Heart right ventricle (tissue), 16 donors: ENCODE measurements around the gene DEXI. TPM values are rescaled to one million over a fixed set of nuclear protein-coding genes. Genes with fewer than 3 reads are reported as not detected.

Experiments used
- ATAC-seq, 8 donors: fragments of 200-7000 bp; cut with Tn5 transposase; one replicate each; pipeline ENCODE4 v1.9.1; 2020; ENCODE audit warnings: mild to moderate bottlenecking in 8 of 8, moderate library complexity in 8 of 8, moderate number of reproducible peaks in 1 of 8
- DNase-seq, 2 donors: peaks; one replicate each; pipeline ENCODE4 v3.0.0-alpha.2; 2020
- H3K27ac ChIP-seq, 10 donors: fragments of 200-600 bp; sonication (generic) in 2 of 10; one replicate each; pipeline versions ENCODE4 v1.5.0 to v1.8.0; 2020 to 2022; ENCODE audit warnings: mild to moderate bottlenecking in 3 of 10
- H3K27me3 ChIP-seq, 7 donors: fragments of 200-600 bp; one replicate each; pipeline ENCODE4 v1.8.0; 2021 to 2022; ENCODE audit warnings: mild to moderate bottlenecking in 2 of 7
- H3K36me3 ChIP-seq, 9 donors: fragments of 200-600 bp; sonication (generic) in 1 of 9; one replicate each; pipeline versions ENCODE4 v1.5.0 to v1.8.0; 2020 to 2022; ENCODE audit warnings: mild to moderate bottlenecking in 2 of 9
- H3K4me1 ChIP-seq, 9 donors: fragments of 200-600 bp; sonication (generic) in 1 of 9; one replicate each; pipeline versions ENCODE4 v1.5.0 to v1.8.0; 2020 to 2022; ENCODE audit warnings: mild to moderate bottlenecking in 4 of 9
- H3K4me3 ChIP-seq, 10 donors: fragments of 200-600 bp; sonication (generic) in 2 of 10; one replicate each; pipeline versions ENCODE4 v1.5.0 to v1.8.0; 2020 to 2022; ENCODE audit warnings: mild to moderate bottlenecking in 7 of 10, moderate library complexity in 2 of 10
- H3K9me3 ChIP-seq, 11 donors: fragments of 200-600 bp in 10 of 11; sonication (generic) in 2 of 11; one replicate each; pipeline versions ENCODE4 v1.5.0 to v1.8.0; 2013 to 2022; ENCODE audit warnings: mild to moderate bottlenecking in 2 of 11, control low read depth in 1 of 11, moderate library complexity in 1 of 11
- WGBS, 2 donors: extraction: QIAGEN DNeasy Blood & Tissue Kit; methylation state at CpG; one replicate each; pipeline ENCODE4 v1.1.7; 2013; ENCODE audit warnings: inconsistent platforms in 1 of 2; 5-methylcytosine and 5-hydroxymethylcytosine counted together
- intact Hi-C, 10 donors: fragments of 100-400 bp; cut with DNase I; formaldehyde crosslinking; loops; one replicate each; pipeline versions ENCODE4 v1.11.1 to v1.14.2; 2022
- polyA plus RNA-seq, 2 donors: library from polyadenylated mRNA; stranded (reverse); fragments of 200-250 nt; gene quantifications; one replicate each; pipeline ENCODE4 v1.2.3, GENCODE V29; 2013
- total RNA-seq, 10 donors: library from RNA; stranded (reverse); fragmentation: NEBNext Ultra II Directional in 3 of 10; extraction: Animal tissue kit (Norgen Biotek cat#: 25700) in 3 of 10; gene quantifications; one replicate each; pipeline versions ENCODE4 v1.2.1 to v1.2.4, GENCODE V29; 2021 to 2023
- TF ChIP-seq, protein P1 (sequence below), 9 donors: fragments of 200-600 bp; sonication (generic) in 2 of 9; IDR thresholded peaks; one replicate each; pipeline versions ENCODE4 v1.5.0 to v1.8.0; 2021 to 2022; ENCODE audit warnings: antibody characterized with exemption in 9 of 9, mild to moderate bottlenecking in 5 of 9, moderate library complexity in 1 of 9
- donor health status: Arrhythmogenic right ventricular cardiomyopathy.
- donor health status: ischemic (EF 13 %, LVEDD 7.1; RV severe dilation, severe dysfunction).
- donor health status: healthy with polysubstance abuse.
- donor health status: DM: no; HTN: yes; CAD: no.
- donor health status: DM: no; HTN: no; CAD: no.
- donor health status: ischemic (EF 25% LVEDD 6.9; RV normal size, moderate dysfunction).
- donor health status: ischemic (EF 25% LVEDD 5.7; RV mildly dilated, moderate dysfunction).
- donor health status: healthy.
- donor health status: DM: yes; HTN: yes; CAD: no.
- donor health status: Ischemic cardiomyopathy.
- donor health status: ischemic (EF 35%, LVEDD 5.7; RV mildly dilated, moderate dysfunction).
- donor health status: nonischemic (EF 11% LVEDD 7.7; RV severe dilation, severe dysfunction).
- donor health status: DM: yes; HTN: yes; CAD: no.
- donor health status: PGD.
- donor health status: ischemic (EF 29% LVEDD 5.4; RV normal size, mild dysfunction).
- donor health status: nonischemic (EF 23%, LVEDD 6.1; RV moderate dilation, normal function).

Gene DEXI
- total and polyA plus RNA-seq, 12 donors = 68.8 to 109 (median 88.5) TPM

DNA sequence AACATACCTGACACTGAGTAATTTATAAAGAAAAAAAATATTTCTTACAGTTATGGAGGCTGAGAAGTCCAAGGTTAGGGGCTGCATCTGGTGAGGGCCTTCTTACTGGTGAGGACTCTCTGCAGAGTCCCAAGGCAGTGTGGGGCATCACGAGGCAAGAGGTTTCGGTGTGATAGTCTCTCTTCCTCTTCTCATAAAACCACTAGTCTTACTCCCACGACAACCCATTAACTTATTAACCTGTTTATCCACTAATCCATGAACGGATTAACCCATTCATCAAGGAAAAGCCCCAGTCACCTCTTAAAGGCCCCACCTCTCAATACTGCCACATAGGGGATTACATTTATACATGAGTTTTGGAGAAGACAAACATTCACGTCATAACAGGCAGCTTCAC is 45.1 kb downstream of the DEXI start:
- 69 to 83% methylated on average over 5 of the region's 5 CpGs for WGBS, 2 donors
- DNase-seq (no peak), ATAC-seq (no peak)
- Histone ChIP-seq H3K9me3 (no peaks in the 10 kb centered on the region), H3K4me1 (peaks cover 0 to 42% (median 0%) of the 10 kb centered on the region in 9 donors), H3K4me3 (no peak overlapping the region), H3K27me3 (no peaks in the 10 kb centered on the region), H3K36me3 (peaks cover 0 to 78% (median 0%) of the 10 kb centered on the region in 9 donors), H3K27ac (peak overlapping the region in 2 of 10 donors; percentile 9 to 64)
- TF ChIP-seq, protein P1, sequence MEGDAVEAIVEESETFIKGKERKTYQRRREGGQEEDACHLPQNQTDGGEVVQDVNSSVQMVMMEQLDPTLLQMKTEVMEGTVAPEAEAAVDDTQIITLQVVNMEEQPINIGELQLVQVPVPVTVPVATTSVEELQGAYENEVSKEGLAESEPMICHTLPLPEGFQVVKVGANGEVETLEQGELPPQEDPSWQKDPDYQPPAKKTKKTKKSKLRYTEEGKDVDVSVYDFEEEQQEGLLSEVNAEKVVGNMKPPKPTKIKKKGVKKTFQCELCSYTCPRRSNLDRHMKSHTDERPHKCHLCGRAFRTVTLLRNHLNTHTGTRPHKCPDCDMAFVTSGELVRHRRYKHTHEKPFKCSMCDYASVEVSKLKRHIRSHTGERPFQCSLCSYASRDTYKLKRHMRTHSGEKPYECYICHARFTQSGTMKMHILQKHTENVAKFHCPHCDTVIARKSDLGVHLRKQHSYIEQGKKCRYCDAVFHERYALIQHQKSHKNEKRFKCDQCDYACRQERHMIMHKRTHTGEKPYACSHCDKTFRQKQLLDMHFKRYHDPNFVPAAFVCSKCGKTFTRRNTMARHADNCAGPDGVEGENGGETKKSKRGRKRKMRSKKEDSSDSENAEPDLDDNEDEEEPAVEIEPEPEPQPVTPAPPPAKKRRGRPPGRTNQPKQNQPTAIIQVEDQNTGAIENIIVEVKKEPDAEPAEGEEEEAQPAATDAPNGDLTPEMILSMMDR (IDR thresholded peaks at IDR 0.05) = no peak
- intact Hi-C loops = no loop called here

DNA sequence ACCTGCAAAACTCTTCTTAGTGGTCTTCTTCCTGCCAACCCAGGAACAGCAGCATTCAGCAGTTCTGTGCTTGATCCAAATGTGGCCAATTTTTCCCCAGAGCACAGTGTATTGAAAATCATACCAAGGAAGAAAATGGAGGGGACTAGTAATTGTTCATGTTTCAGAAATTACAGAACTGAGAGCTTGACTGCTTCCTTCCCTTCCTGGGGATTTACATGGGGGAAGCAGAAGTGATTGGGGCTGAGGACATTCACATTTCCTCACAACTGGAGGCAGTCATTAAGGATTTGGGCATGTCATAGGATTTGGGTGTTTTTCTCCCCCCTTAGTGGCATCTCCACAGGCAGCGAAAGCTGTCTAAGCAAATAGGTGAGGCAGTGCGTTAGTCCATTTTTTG is 45.5 kb downstream of the DEXI start:
- Histone ChIP-seq H3K9me3 (no peaks in the 10 kb centered on the region), H3K36me3 (peaks cover 0 to 74% (median 0%) of the 10 kb centered on the region in 9 donors), H3K4me1 (peaks cover 0 to 46% (median 0%) of the 10 kb centered on the region in 9 donors), H3K27ac (peak overlapping the region in 2 of 10 donors; percentile 9 to 64), H3K27me3 (no peaks in the 10 kb centered on the region), H3K4me3 (no peak overlapping the region)
- TF ChIP-seq, protein P1 (IDR thresholded peaks at IDR 0.05) = no peak
- peak in 4 of 8 donors; percentile 30 to 60 (median 54) for ATAC-seq
- WGBS, 2 donors = 91 to 95% methylated on average over 2 of the region's 2 CpGs
- intact Hi-C loops = no loop called here
- DNase-seq = no peak

DNA sequence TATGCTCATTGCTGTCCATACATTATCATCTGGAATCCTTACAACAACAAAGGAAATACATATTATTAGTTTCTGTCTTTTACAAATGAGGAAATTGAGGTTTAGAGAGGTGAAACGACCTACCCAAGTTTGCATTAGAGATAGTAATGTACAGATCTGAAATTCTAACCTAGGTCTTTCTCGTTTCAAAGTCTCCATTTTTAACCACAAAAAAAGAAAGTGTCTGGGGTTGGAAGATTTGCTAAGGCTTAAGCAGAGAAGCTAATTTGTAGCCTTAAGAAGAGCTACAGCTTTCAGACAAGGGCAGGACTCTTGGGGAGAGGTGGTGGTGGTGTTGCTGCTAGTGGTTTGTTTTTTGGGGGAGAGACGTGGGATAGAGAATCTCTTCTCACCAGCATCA is 46.1 kb downstream of the DEXI start:
- Histone ChIP-seq H3K4me3 (no peak overlapping the region), H3K4me1 (peaks cover 0 to 52% (median 0%) of the 10 kb centered on the region in 9 donors), H3K9me3 (no peaks in the 10 kb centered on the region), H3K27ac (peak overlapping the region in 1 of 10 donors; percentile 56), H3K36me3 (peaks cover 0 to 68% (median 0%) of the 10 kb centered on the region in 9 donors), H3K27me3 (no peaks in the 10 kb centered on the region)
- TF ChIP-seq, protein P1 (IDR thresholded peaks at IDR 0.05) = no peak
- no peak for DNase-seq
- intact Hi-C loops = no loop called here
- no peak for ATAC-seq
- 72% methylated on average over 3 of the region's 3 CpGs for WGBS, 2 donors

DNA sequence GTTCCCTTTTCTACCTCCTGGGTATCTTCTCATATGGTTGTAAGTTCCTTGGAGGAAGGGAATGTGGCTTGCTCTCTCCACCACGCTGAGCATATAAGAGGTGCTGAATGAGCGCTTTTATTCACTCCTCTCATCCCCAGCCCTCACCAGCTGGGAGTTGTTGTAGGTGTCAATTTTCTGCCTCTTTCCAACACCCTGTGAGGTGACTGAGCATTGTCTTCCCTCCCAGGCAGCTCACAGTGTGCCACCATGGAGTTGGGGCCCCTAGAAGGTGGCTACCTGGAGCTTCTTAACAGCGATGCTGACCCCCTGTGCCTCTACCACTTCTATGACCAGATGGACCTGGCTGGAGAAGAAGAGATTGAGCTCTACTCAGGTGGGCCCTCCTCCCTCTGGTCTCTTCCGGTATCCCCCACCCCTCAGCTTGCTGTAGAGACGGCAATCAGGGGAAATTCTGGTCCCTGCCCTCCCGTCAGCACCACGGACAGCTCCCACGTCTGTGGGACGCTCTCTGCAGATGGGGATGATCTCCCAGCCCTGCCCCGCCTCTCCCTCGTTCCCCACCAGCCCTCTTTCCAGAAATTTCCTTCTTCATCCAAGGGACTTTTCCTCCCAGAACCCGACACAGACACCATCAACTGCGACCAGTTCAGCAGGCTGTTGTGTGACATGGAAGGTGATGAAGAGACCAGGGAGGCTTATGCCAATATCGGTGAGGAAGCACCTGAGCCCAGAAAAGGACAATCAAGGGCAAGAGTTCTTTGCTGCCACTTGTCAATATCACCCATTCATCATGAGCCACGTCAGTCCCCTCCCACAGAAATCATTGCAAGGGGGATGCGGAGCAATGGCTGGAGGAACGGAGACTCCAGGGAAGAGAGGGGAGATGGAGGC is 47.0 kb downstream of the DEXI start:
- Histone ChIP-seq H3K4me3 (no peak overlapping the region), H3K9me3 (no peaks in the 10 kb centered on the region), H3K36me3 (peaks cover 0 to 65% (median 0%) of the 10 kb centered on the region in 9 donors), H3K27me3 (no peaks in the 10 kb centered on the region), H3K27ac (peak overlapping the region in 1 of 10 donors; percentile 26), H3K4me1 (peaks cover 0 to 61% (median 0%) of the 10 kb centered on the region in 9 donors)
- 34 to 47% methylated on average over 17 of the region's 17 CpGs for WGBS, 2 donors
- intact Hi-C loops = no loop called here
- ATAC-seq (peak in 5 of 8 donors; percentile 40 to 57 (median 45)), DNase-seq (peak; percentile 49 to 68)
- TF ChIP-seq, protein P1 (IDR thresholded peaks at IDR 0.05) = no peak
